HEK293 (cell line): ENCODE data around the gene MED20.
A peak's percentile ranks its signal among the peaks of the same experiment; 100 is the strongest.

Experiments
- CTCF ChIA-PET: fragments of 350-600 bp; formaldehyde crosslinking; extraction: SDS; loops from one replicate; lab custom pipeline; 2021; ENCODE audit warnings: antibody characterized with exemption; lab: Yijun Ruan, JAX
- POLR2A ChIA-PET: fragments of 300-600 bp; formaldehyde crosslinking; extraction: SDS; loops from one replicate; lab custom pipeline; 2020; ENCODE audit warnings: antibody characterized with exemption, inconsistent platforms; lab: Yijun Ruan, JAX
- H3K27ac ChIP-seq: fragments of 200-500 bp; sonication (Bioruptor generic); 2 replicates; pipeline ENCODE4 v1.5.1; 2014; ENCODE audit warnings: low read depth, low read length, control low read depth, inconsistent platforms; ENCODE audit errors: extremely low read depth
- H3K36me3 ChIP-seq, 2 experiments: fragments of 200-500 bp in 1 of 2; sonication (Bioruptor generic) in 1 of 2; 1 replicate in 1 of 2; 2 replicates in 1 of 2; pipeline ENCODE4 v1.5.1; 2014 to 2017; ENCODE audit warnings: inconsistent platforms in 2 of 2, low read length in 2 of 2; ENCODE audit not compliant: control insufficient read depth in 2 of 2, insufficient read depth in 1 of 2
- H3K4me1 ChIP-seq: fragments of 200-500 bp; sonication (Bioruptor generic); 2 replicates; pipeline ENCODE4 v1.5.1; 2014; ENCODE audit warnings: mild to moderate bottlenecking, low read length, inconsistent platforms; ENCODE audit not compliant: control insufficient read depth, insufficient read depth
- H3K4me3 ChIP-seq: 2 replicates; pipeline ENCODE4 v1.5.1; 2011; ENCODE audit warnings: low read depth, mild to moderate bottlenecking, control low read depth, low read length, moderate library complexity
- H3K9me3 ChIP-seq: fragments of 200-500 bp; sonication (Bioruptor generic); 2 replicates; pipeline ENCODE4 v1.5.1; 2014; ENCODE audit warnings: low read depth, low read length, inconsistent platforms; ENCODE audit not compliant: control insufficient read depth, insufficient read depth
- KLF16 ChIP-seq: fragments of 450-650 bp; formaldehyde crosslinking; IDR thresholded peaks from 2 replicates; pipeline ENCODE4 v1.5.1; 2017; ENCODE audit warnings: missing biosample characterization, missing genetic modification characterization
- MYNN ChIP-seq: fragments of 450-650 bp; formaldehyde crosslinking; IDR thresholded peaks from 2 replicates; pipeline ENCODE4 v1.5.1; 2016; ENCODE audit warnings: missing biosample characterization, missing genetic modification characterization, borderline replicate concordance
- RBAK ChIP-seq: fragments of 450-650 bp; formaldehyde crosslinking; IDR thresholded peaks from 2 replicates; pipeline ENCODE4 v1.5.1; 2016; ENCODE audit warnings: missing biosample characterization, missing genetic modification characterization
- SALL2 ChIP-seq: fragments of 450-650 bp; formaldehyde crosslinking; IDR thresholded peaks from 2 replicates; pipeline ENCODE4 v1.5.0; 2017; ENCODE audit warnings: missing biosample characterization, mild to moderate bottlenecking, missing genetic modification characterization, borderline replicate concordance
- SETDB1 ChIP-seq: IDR thresholded peaks from one replicate; pipeline ENCODE4 v1.6.1; 2017; ENCODE audit warnings: mild to moderate bottlenecking, low read length, moderate library complexity, mixed read lengths; ENCODE audit not compliant: insufficient read length
- ZBTB20 ChIP-seq: fragments of 450-650 bp; formaldehyde crosslinking; IDR thresholded peaks from 2 replicates; pipeline ENCODE4 v1.5.1; 2016; ENCODE audit warnings: missing biosample characterization, missing genetic modification characterization
- ZIC2 ChIP-seq: fragments of 450-650 bp; formaldehyde crosslinking; IDR thresholded peaks from 2 replicates; pipeline ENCODE4 v1.5.1; 2016; ENCODE audit warnings: missing biosample characterization, missing genetic modification characterization
- ZNF221 ChIP-seq: fragments of 450-650 bp; formaldehyde crosslinking; IDR thresholded peaks from 2 replicates; pipeline ENCODE4 v1.5.1; 2017; ENCODE audit warnings: missing biosample characterization, missing genetic modification characterization, borderline replicate concordance
- ZNF248 ChIP-seq: fragments of 450-650 bp; formaldehyde crosslinking; IDR thresholded peaks from 2 replicates; pipeline ENCODE4 v1.5.1; 2017; ENCODE audit warnings: missing biosample characterization, missing genetic modification characterization
- ZNF266 ChIP-seq: fragments of 450-650 bp; formaldehyde crosslinking; IDR thresholded peaks from 2 replicates; pipeline ENCODE4 v1.5.1; 2016; ENCODE audit warnings: missing biosample characterization, missing genetic modification characterization, low read depth
- ZNF341 ChIP-seq: fragments of 450-650 bp; formaldehyde crosslinking; IDR thresholded peaks from 2 replicates; pipeline ENCODE4; 2016; ENCODE audit warnings: low read depth, missing biosample characterization, missing genetic modification characterization
- ZNF423 ChIP-seq: fragments of 450-650 bp; formaldehyde crosslinking; IDR thresholded peaks from 2 replicates; pipeline ENCODE4 v1.5.1; 2016; ENCODE audit warnings: missing biosample characterization, missing genetic modification characterization
- ZNF600 ChIP-seq: fragments of 450-650 bp; formaldehyde crosslinking; IDR thresholded peaks from 2 replicates; pipeline ENCODE4 v1.5.1; 2016; ENCODE audit warnings: missing biosample characterization, missing genetic modification characterization
- ZNF621 ChIP-seq: fragments of 450-650 bp; formaldehyde crosslinking; IDR thresholded peaks from 2 replicates; pipeline ENCODE4 v1.5.1; 2017; ENCODE audit warnings: missing biosample characterization, missing genetic modification characterization
- ZNF747 ChIP-seq: fragments of 450-650 bp; formaldehyde crosslinking; IDR thresholded peaks from 2 replicates; pipeline ENCODE4 v1.5.1; 2016; ENCODE audit warnings: missing biosample characterization, missing genetic modification characterization
- TF ChIP-seq, protein P1 (sequence below): fragments of 450-650 bp; formaldehyde crosslinking; IDR thresholded peaks from 2 replicates; pipeline ENCODE4 v1.5.1; 2016; ENCODE audit warnings: missing biosample characterization, missing genetic modification characterization, borderline replicate concordance
- TF ChIP-seq, protein P2 (sequence below): fragments of 450-650 bp; formaldehyde crosslinking; IDR thresholded peaks from 2 replicates; pipeline ENCODE4 v1.5.1; 2017; ENCODE audit warnings: missing biosample characterization, missing genetic modification characterization
- TF ChIP-seq, protein P3 (sequence below): fragments of 450-650 bp; formaldehyde crosslinking; IDR thresholded peaks from 2 replicates; pipeline ENCODE4 v1.5.1; 2017; ENCODE audit warnings: missing biosample characterization, missing genetic modification characterization
- TF ChIP-seq, protein P4 (sequence below): fragments of 450-650 bp; formaldehyde crosslinking; IDR thresholded peaks from 2 replicates; pipeline ENCODE4 v1.5.1; 2016; ENCODE audit warnings: missing biosample characterization, missing genetic modification characterization
- TF ChIP-seq, protein P5 (sequence below): fragments of 450-650 bp; formaldehyde crosslinking; IDR thresholded peaks from 2 replicates; pipeline ENCODE4 v1.5.1; 2016; ENCODE audit warnings: missing biosample characterization, missing genetic modification characterization

MED20 gene

DNA sequence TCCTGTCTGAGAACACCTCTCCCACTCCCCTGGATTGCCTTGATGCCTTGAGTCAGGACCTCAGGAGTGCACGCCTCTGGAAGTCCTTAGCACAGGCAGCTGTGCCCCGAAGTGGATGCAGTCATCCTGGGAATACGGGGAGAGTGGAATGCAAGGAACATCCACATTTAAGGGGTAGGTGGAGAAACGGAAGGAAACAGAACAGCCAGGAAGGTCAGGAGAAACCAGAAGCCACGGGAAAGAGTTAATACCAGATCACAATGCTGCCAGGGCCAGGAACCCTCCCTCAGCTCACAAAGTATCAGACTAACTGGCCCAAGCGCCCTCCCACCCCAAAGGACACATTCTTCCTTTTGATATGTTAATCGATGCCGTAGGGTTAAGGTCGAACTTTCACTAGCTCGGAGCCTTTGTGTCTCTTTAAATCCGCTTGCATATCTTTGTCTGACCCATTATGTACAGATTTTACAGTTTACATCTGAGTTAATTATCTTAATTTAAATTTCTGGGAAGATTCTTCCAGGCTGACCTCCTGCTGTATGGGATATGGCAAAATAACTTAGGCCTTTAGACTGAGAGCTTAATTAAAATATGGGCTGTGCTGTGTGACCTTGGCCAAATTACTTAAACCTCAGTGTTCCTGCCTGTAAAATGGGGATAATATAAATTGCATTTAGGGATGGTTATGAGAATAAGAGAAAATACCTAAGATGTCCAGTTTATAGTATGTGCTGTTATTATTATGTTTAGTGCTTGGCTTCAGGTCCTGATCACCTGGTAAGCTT is 44.7 kb upstream of the MED20 start:
- Histone ChIP-seq H3K36me3 (no peaks in the 10 kb centered on the region), H3K4me1 (no peaks in the 10 kb centered on the region), H3K9me3 (no peaks in the 10 kb centered on the region), H3K4me3 (no peak overlapping the region), H3K27ac (no peak overlapping the region)
- ChIA-PET CTCF (interaction anchor here (0.6 to 1.8 kb wide), 2 partner anchors 29 to 45 kb away, joined by 4 to 7 read pairs; partner anchors contain the start of genes BYSL and MED20), POLR2A (interaction anchor here (0.7 kb wide), 1 partner anchor 123 kb away, joined by 5 read pairs; no protein-coding TSS in a partner anchor)
- TF ChIP-seq KLF16, result no peak
- TF ChIP-seq ZNF341 (tag by site-specific recombination), result peak; percentile 36; the same call in 1 of the 2 replicates

DNA sequence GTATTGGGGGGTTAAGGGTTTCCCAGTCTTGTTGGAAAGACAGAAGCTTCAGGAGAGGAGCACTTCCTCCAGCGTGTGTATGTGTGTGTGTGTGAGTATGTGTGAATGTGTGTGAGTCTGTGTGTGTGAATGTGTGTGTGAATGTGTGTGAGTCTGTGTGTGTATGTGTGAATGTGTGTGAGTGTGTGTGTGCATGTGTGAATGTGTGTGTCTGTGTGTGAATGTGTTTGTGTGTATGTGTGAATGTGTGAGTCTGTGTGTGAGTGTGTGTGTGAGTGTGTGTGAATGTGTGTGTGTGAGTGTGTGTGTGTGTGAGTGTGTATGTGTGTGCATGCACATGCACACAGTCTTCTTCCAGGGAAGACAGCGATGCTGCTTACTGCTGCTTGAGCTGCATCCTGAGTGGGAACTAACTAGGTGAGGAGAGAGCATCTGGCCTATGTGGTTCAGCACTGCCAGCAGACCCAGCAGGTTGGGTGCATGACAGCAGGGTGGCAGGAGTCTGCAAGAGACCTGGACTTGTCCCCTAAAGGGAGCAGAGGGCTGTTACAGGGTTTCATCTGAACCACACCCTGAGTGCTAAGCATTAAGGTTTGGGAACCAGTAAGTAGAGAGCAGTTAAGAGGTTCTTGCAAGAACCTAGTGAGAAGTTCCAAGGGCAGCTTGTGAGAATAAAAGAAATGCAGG is 43.4 kb upstream of the MED20 start:
- POLR2A ChIA-PET, result interaction anchor here (1.1 to 1.3 kb wide), 2 partner anchors 29 to 86 kb away, joined by 3 to 5 read pairs; no protein-coding TSS in a partner anchor
- no peak overlapping the region for H3K27ac ChIP-seq
- no peaks in the 10 kb centered on the region for H3K4me1 ChIP-seq
- no peak overlapping the region for H3K4me3 ChIP-seq
- no peaks in the 10 kb centered on the region for H3K9me3 ChIP-seq
- CTCF ChIA-PET, result interaction anchor here (1.7 kb wide), 1 partner anchor 43 kb away, joined by 5 read pairs; the partner anchor contains the start of genes BYSL and MED20
- H3K36me3 ChIP-seq, result no peaks in the 10 kb centered on the region
- TF ChIP-seq ZBTB20 (tag by site-specific recombination) (0 out of 2 replicates have a peak, but pooled peaks have one; percentile 14), ZNF600 (tag by site-specific recombination) (0 out of 2 replicates have a peak, but pooled peaks have one; percentile 18), MYNN (tag by site-specific recombination) (peak; percentile 34; the same call in 1 of the 2 replicates), ZNF621 (tag by site-specific recombination) (peak; percentile 95), ZNF221 (no peak), ZNF248 (tag by site-specific recombination) (0 out of 2 replicates have a peak, but pooled peaks have one; percentile 14), RBAK (tag by site-specific recombination) (no peak), ZNF266 (tag by site-specific recombination) (peak; percentile 12; the same call in 1 of the 2 replicates), ZNF747 (peak; percentile 79; the same call in 1 of the 2 replicates), ZNF423 (tag by site-specific recombination) (no peak), SETDB1 (no peak), SALL2 (tag by site-specific recombination) (0 out of 2 replicates have a peak, but pooled peaks have one; percentile 58), ZIC2 (tag by site-specific recombination) (peak; percentile 47; the same call in 1 of the 2 replicates)
- TF ChIP-seq, protein P1, sequence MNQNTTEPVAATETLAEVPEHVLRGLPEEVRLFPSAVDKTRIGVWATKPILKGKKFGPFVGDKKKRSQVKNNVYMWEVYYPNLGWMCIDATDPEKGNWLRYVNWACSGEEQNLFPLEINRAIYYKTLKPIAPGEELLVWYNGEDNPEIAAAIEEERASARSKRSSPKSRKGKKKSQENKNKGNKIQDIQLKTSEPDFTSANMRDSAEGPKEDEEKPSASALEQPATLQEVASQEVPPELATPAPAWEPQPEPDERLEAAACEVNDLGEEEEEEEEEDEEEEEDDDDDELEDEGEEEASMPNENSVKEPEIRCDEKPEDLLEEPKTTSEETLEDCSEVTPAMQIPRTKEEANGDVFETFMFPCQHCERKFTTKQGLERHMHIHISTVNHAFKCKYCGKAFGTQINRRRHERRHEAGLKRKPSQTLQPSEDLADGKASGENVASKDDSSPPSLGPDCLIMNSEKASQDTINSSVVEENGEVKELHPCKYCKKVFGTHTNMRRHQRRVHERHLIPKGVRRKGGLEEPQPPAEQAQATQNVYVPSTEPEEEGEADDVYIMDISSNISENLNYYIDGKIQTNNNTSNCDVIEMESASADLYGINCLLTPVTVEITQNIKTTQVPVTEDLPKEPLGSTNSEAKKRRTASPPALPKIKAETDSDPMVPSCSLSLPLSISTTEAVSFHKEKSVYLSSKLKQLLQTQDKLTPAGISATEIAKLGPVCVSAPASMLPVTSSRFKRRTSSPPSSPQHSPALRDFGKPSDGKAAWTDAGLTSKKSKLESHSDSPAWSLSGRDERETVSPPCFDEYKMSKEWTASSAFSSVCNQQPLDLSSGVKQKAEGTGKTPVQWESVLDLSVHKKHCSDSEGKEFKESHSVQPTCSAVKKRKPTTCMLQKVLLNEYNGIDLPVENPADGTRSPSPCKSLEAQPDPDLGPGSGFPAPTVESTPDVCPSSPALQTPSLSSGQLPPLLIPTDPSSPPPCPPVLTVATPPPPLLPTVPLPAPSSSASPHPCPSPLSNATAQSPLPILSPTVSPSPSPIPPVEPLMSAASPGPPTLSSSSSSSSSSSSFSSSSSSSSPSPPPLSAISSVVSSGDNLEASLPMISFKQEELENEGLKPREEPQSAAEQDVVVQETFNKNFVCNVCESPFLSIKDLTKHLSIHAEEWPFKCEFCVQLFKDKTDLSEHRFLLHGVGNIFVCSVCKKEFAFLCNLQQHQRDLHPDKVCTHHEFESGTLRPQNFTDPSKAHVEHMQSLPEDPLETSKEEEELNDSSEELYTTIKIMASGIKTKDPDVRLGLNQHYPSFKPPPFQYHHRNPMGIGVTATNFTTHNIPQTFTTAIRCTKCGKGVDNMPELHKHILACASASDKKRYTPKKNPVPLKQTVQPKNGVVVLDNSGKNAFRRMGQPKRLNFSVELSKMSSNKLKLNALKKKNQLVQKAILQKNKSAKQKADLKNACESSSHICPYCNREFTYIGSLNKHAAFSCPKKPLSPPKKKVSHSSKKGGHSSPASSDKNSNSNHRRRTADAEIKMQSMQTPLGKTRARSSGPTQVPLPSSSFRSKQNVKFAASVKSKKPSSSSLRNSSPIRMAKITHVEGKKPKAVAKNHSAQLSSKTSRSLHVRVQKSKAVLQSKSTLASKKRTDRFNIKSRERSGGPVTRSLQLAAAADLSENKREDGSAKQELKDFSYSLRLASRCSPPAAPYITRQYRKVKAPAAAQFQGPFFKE (tag by site-specific recombination), result 0 out of 2 replicates have a peak, but pooled peaks have one; percentile 19
- TF ChIP-seq, protein P2, sequence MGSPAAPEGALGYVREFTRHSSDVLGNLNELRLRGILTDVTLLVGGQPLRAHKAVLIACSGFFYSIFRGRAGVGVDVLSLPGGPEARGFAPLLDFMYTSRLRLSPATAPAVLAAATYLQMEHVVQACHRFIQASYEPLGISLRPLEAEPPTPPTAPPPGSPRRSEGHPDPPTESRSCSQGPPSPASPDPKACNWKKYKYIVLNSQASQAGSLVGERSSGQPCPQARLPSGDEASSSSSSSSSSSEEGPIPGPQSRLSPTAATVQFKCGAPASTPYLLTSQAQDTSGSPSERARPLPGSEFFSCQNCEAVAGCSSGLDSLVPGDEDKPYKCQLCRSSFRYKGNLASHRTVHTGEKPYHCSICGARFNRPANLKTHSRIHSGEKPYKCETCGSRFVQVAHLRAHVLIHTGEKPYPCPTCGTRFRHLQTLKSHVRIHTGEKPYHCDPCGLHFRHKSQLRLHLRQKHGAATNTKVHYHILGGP, result no peak
- TF ChIP-seq, protein P3, sequence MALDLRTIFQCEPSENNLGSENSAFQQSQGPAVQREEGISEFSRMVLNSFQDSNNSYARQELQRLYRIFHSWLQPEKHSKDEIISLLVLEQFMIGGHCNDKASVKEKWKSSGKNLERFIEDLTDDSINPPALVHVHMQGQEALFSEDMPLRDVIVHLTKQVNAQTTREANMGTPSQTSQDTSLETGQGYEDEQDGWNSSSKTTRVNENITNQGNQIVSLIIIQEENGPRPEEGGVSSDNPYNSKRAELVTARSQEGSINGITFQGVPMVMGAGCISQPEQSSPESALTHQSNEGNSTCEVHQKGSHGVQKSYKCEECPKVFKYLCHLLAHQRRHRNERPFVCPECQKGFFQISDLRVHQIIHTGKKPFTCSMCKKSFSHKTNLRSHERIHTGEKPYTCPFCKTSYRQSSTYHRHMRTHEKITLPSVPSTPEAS (tag by site-specific recombination), result peak; percentile 100
- TF ChIP-seq, protein P4, sequence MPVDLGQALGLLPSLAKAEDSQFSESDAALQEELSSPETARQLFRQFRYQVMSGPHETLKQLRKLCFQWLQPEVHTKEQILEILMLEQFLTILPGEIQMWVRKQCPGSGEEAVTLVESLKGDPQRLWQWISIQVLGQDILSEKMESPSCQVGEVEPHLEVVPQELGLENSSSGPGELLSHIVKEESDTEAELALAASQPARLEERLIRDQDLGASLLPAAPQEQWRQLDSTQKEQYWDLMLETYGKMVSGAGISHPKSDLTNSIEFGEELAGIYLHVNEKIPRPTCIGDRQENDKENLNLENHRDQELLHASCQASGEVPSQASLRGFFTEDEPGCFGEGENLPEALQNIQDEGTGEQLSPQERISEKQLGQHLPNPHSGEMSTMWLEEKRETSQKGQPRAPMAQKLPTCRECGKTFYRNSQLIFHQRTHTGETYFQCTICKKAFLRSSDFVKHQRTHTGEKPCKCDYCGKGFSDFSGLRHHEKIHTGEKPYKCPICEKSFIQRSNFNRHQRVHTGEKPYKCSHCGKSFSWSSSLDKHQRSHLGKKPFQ (tag by site-specific recombination), result peak; percentile 94
- TF ChIP-seq, protein P5, sequence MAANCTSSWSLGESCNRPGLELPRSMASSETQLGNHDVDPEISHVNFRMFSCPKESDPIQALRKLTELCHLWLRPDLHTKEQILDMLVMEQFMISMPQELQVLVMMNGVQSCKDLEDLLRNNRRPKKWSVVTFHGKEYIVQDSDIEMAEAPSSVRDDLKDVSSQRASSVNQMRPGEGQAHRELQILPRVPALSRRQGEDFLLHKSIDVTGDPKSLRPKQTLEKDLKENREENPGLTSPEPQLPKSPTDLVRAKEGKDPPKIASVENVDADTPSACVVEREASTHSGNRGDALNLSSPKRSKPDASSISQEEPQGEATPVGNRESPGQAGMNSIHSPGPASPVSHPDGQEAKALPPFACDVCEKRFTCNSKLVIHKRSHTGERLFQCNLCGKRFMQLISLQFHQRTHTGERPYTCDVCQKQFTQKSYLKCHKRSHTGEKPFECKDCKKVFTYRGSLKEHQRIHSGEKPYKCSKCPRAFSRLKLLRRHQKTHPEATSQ (tag by site-specific recombination), result peak; percentile 79; the same call in 1 of the 2 replicates
